ENCODE results near the gene SAMHD1.

- no peak for TF ChIP-seq ATF3 (IDR thresholded peaks at IDR 0.05; ENCODE audit: insufficient read depth, low read depth, low read length)
- no peak for TF ChIP-seq GABPA (IDR thresholded peaks at IDR 0.05; ENCODE audit: borderline replicate concordance, insufficient read depth, low read length)
- TF ChIP-seq RBBP5 (IDR thresholded peaks at IDR 0.05; ENCODE audit: borderline replicate concordance, low read depth, low read length) = no peak
- no peak for TF ChIP-seq MAX (IDR thresholded peaks at IDR 0.05)
- no peak for TF ChIP-seq SP1 (IDR thresholded peaks at IDR 0.05; ENCODE audit: low read depth, low read length)
- TF ChIP-seq, protein P1, sequence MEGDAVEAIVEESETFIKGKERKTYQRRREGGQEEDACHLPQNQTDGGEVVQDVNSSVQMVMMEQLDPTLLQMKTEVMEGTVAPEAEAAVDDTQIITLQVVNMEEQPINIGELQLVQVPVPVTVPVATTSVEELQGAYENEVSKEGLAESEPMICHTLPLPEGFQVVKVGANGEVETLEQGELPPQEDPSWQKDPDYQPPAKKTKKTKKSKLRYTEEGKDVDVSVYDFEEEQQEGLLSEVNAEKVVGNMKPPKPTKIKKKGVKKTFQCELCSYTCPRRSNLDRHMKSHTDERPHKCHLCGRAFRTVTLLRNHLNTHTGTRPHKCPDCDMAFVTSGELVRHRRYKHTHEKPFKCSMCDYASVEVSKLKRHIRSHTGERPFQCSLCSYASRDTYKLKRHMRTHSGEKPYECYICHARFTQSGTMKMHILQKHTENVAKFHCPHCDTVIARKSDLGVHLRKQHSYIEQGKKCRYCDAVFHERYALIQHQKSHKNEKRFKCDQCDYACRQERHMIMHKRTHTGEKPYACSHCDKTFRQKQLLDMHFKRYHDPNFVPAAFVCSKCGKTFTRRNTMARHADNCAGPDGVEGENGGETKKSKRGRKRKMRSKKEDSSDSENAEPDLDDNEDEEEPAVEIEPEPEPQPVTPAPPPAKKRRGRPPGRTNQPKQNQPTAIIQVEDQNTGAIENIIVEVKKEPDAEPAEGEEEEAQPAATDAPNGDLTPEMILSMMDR (IDR thresholded peaks at IDR 0.05; ENCODE audit: control extremely low read depth in 1 of 3, insufficient read depth in 1 of 3, low read depth in 1 of 3, low read length in 3 of 3) = no peak
- TF ChIP-seq, protein P2, sequence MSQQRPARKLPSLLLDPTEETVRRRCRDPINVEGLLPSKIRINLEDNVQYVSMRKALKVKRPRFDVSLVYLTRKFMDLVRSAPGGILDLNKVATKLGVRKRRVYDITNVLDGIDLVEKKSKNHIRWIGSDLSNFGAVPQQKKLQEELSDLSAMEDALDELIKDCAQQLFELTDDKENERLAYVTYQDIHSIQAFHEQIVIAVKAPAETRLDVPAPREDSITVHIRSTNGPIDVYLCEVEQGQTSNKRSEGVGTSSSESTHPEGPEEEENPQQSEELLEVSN (IDR thresholded peaks at IDR 0.05) = no peak
- TF ChIP-seq TEAD4 (IDR thresholded peaks at IDR 0.05; ENCODE audit: low read depth, low read length) = no peak
- TF ChIP-seq KDM1A (IDR thresholded peaks at IDR 0.05; ENCODE audit: borderline replicate concordance, low read length) = no peak
- TF ChIP-seq CHD2 (IDR thresholded peaks at IDR 0.05; ENCODE audit: low read length) = no peak
- TF ChIP-seq YY1 (IDR thresholded peaks at IDR 0.05; ENCODE audit: low read depth, low read length) = no peak
- TF ChIP-seq, protein P3, sequence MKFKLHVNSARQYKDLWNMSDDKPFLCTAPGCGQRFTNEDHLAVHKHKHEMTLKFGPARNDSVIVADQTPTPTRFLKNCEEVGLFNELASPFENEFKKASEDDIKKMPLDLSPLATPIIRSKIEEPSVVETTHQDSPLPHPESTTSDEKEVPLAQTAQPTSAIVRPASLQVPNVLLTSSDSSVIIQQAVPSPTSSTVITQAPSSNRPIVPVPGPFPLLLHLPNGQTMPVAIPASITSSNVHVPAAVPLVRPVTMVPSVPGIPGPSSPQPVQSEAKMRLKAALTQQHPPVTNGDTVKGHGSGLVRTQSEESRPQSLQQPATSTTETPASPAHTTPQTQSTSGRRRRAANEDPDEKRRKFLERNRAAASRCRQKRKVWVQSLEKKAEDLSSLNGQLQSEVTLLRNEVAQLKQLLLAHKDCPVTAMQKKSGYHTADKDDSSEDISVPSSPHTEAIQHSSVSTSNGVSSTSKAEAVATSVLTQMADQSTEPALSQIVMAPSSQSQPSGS (IDR thresholded peaks at IDR 0.05; ENCODE audit: low read length) = no peak
Observed at GRCh38 chr20:36920334-36920730, 31.2 kb downstream of the SAMHD1 start.
